ENCODE measurements around the gene NKD2.

NKD2 gene

GRCh38 chr5:1052076-1052475 is 43.5 kb downstream of the NKD2 start:
- H3K36me3 ChIP-seq (ENCODE audit: low read length) = no peaks in the 10 kb centered on the region
- H3K9me2 ChIP-seq (replicated peaks; ENCODE audit: insufficient read depth, low read length) = no peaks in the 10 kb centered on the region
- no peaks in the 10 kb centered on the region for H4K20me1 ChIP-seq (ENCODE audit: low read depth, low read length)
- H3K27me3 ChIP-seq (ENCODE audit: low read length) = no peaks in the 10 kb centered on the region
- no peak overlapping the region for H3K9ac ChIP-seq (ENCODE audit: low read length)
- H3K27ac ChIP-seq (ENCODE audit: low read depth, low read length) = no peak overlapping the region
- H3F3A ChIP-seq (ENCODE audit: insufficient read depth) = no peaks in the 10 kb centered on the region
- TF ChIP-seq EZH2phosphoT487 (conservative IDR thresholded peaks at IDR 0.05; ENCODE audit: low read length) (no peak), CTCF (IDR thresholded peaks at IDR 0.05; ENCODE audit: insufficient read depth, low read length, poor library complexity, severe bottlenecking) (no peak)
- H3K4me3 ChIP-seq (ENCODE audit: insufficient read depth, low read length, poor library complexity, severe bottlenecking) = no peak overlapping the region
- no peak overlapping the region for H3K4me2 ChIP-seq (ENCODE audit: low read depth, low read length, poor library complexity, severe bottlenecking)
- H3K9me3 ChIP-seq (ENCODE audit: insufficient read depth, low read length) = no peaks in the 10 kb centered on the region
- H3K79me2 ChIP-seq (ENCODE audit: insufficient read depth, low read length) = no peaks in the 10 kb centered on the region
- H2AFZ ChIP-seq (ENCODE audit: low read depth, low read length, severe bottlenecking) = no peak overlapping the region

GRCh38 chr5:1052641-1053390 is 44.2 kb downstream of the NKD2 start:
- no peaks in the 10 kb centered on the region for H3K9me2 ChIP-seq (replicated peaks; ENCODE audit: insufficient read depth, low read length)
- no peaks in the 10 kb centered on the region for H4K20me1 ChIP-seq (ENCODE audit: low read depth, low read length)
- TF ChIP-seq EZH2phosphoT487 (conservative IDR thresholded peaks at IDR 0.05; ENCODE audit: low read length) (no peak), CTCF (IDR thresholded peaks at IDR 0.05; ENCODE audit: insufficient read depth, low read length, poor library complexity, severe bottlenecking) (peak; percentile 48)
- no peak overlapping the region for H3K4me2 ChIP-seq (ENCODE audit: low read depth, low read length, poor library complexity, severe bottlenecking)
- H3K36me3 ChIP-seq (ENCODE audit: low read length) = no peaks in the 10 kb centered on the region
- H3K27me3 ChIP-seq (ENCODE audit: low read length) = no peaks in the 10 kb centered on the region
- no peak overlapping the region for H3K9ac ChIP-seq (ENCODE audit: low read length)
- H3K27ac ChIP-seq (ENCODE audit: low read depth, low read length) = no peak overlapping the region
- H3K4me3 ChIP-seq (ENCODE audit: insufficient read depth, low read length, poor library complexity, severe bottlenecking) = no peak overlapping the region
- no peaks in the 10 kb centered on the region for H3K9me3 ChIP-seq (ENCODE audit: insufficient read depth, low read length)
- H3F3A ChIP-seq (ENCODE audit: insufficient read depth) = no peaks in the 10 kb centered on the region
- H3K79me2 ChIP-seq (ENCODE audit: insufficient read depth, low read length) = no peaks in the 10 kb centered on the region
- no peak overlapping the region for H2AFZ ChIP-seq (ENCODE audit: low read depth, low read length, severe bottlenecking)

- Histone ChIP-seq H3K9me3 (ENCODE audit: insufficient read depth, low read length) (no peaks in the 10 kb centered on the region), H4K20me1 (ENCODE audit: low read depth, low read length) (no peaks in the 10 kb centered on the region), H3K4me2 (ENCODE audit: low read depth, low read length, poor library complexity, severe bottlenecking) (no peak overlapping the region), H3K9ac (ENCODE audit: low read length) (no peak overlapping the region), H3K36me3 (ENCODE audit: low read length) (no peaks in the 10 kb centered on the region), H3K9me2 (replicated peaks; ENCODE audit: insufficient read depth, low read length) (no peaks in the 10 kb centered on the region), H3K4me3 (ENCODE audit: insufficient read depth, low read length, poor library complexity, severe bottlenecking) (no peak overlapping the region), H2AFZ (ENCODE audit: low read depth, low read length, severe bottlenecking) (no peak overlapping the region), H3K27me3 (ENCODE audit: low read length) (no peaks in the 10 kb centered on the region), H3K79me2 (ENCODE audit: insufficient read depth, low read length) (no peaks in the 10 kb centered on the region), H3F3A (ENCODE audit: insufficient read depth) (no peaks in the 10 kb centered on the region), H3K27ac (ENCODE audit: low read depth, low read length) (no peak overlapping the region)
- TF ChIP-seq CTCF (IDR thresholded peaks at IDR 0.05; ENCODE audit: insufficient read depth, low read length, poor library complexity, severe bottlenecking) (no peak), EZH2phosphoT487 (conservative IDR thresholded peaks at IDR 0.05; ENCODE audit: low read length) (no peak)
Measured at GRCh38 chr5:1053391-1054017, 44.9 kb downstream of the NKD2 start.
